NCI-H146 treated with DMSO at 0.1 percent for 48 hours (cell line): ENCODE data around the gene PHYHD1.
A peak's percentile ranks its signal among the peaks of the same experiment; 100 is the strongest.
"Not testable (repeated sequence)": the region's sequence is repeated elsewhere in the genome, so short reads cannot be mapped to it uniquely, and the experiment has no call there.

Source experiments
- DNase-seq: peaks from one replicate; lab custom pipeline; 2025; ENCODE audit not compliant: unreplicated experiment; lab: John Stamatoyannopoulos, UW

PHYHD1 gene

GRCh38 chr9:128921881-128922763 is 1.3 kb downstream of the PHYHD1 start:
- DNase-seq: no peak

- DNase-seq: no peak
Observed at GRCh38 chr9:128923493-128923883, 2.7 kb downstream of the PHYHD1 start.

DNA sequence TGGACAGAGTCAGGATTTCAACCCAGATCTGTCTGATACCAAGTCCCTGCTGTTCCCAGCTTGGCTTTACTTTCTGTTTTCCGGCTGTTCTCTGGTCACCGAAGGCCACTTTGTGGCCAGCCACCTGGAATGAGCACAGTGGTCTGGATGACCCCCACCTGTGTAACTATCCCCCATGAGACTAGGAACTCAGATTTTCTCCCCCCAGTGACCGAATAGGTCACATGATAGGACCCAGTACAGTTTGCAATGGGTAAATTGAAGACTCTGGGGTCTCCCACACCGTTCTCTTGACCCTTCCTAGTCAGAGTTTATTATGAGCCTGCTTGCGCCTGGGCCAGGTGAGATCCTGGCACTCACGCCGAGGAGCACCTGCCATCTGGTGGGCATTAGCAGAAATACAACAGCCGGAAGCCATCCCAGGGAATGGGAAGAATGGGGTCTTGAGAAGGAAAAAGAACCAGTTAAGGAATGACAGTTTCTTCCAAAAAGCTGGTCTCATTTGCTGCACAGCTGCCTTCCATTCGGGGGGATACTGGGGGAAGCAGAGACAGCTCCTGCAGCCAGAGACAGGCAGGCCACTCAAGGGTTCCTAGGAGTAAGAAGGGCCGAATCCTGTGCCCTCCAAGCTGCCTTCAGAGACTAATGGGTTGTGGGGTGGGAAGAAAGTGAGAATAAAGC is 7.1 kb downstream of the PHYHD1 start:
- peak; percentile 10 for DNase-seq

- no peak for DNase-seq
Observed at GRCh38 chr9:128928624-128929023, 7.8 kb downstream of the PHYHD1 start.

- DNase-seq: no peak
Observed at GRCh38 chr9:128929560-128929959, 8.8 kb downstream of the PHYHD1 start.

GRCh38 chr9:128933731-128934130 is 12.9 kb downstream of the PHYHD1 start:
- no peak for DNase-seq

DNA sequence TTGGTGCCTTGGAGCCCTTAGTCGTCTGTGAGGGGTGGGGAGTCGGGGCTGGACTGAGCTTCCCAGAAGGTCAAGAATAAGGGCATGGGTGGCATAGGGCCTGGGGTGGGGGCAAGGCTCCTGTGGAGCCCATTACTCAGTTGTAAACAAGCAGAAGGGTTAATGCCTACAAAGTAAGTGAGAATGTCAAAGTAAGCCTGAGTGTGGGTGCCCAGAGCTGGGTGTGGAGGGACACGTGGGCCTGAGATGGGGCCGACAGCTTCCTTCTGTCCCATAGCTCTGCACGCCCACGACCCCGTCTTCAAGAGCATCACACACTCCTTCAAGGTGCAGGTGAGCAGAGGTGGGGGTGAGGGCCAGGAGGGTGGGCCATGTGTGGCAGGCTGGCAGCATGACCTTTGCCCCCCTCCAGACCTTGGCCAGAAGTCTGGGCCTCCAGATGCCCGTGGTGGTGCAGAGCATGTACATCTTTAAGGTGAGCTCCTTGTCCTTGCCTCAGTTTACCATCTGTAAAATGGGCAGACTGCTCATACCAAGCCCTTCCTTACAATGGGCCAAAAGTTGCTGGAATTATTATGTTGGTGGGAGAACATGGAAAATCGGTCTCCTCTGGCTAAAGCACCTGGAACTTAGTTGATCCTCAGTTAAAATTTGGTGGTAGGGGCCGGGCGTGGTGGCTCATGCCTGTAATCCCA is 15.5 kb downstream of the PHYHD1 start:
- DNase-seq: no peak

GRCh38 chr9:128937310-128938165 is 16.8 kb downstream of the PHYHD1 start:
- DNase-seq: no peak

- DNase-seq: no peak
Observed at GRCh38 chr9:128940271-128940921, 19.6 kb downstream of the PHYHD1 start.

GRCh38 chr9:128940946-128941755 is 20.4 kb downstream of the PHYHD1 start:
- DNase-seq: no peak

DNA sequence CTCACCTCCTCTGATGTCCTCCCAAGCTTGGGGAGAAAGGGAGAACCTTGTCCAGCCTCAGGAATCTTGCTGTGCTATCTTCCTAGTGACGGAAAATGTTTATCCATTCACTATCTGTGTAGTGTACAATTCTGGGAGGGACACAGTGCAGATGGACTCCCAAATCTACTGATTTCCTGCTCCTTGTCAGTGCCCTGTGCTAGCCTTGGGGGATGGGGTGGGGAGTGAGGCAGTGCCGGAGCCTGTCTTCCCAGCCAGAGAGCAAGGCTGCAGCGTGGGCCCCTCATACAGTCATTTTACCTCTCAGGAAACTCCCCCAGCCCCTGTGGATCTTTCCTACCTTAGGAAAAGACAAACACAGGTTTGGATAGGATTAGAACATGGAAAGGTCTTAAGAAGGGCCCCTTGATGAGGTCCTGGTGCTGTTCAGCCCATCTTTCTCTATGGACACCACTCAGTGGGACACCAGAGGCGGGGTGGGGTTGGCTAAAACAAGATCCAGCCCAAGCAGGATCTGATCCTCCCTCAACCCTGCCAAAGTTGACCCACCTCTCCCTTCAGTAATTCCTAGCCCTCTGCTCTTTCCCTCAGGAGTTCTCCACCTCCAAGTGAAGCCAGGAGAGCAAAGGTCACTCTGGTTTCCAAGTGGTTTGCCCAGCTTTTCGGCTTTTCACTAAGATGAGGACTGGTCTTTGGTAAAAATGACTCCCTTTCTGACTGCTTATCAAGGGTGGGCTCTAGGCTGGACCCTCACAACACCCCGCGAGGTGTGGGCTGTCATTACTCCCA is 23.2 kb downstream of the PHYHD1 start:
- no peak for DNase-seq

GRCh38 chr9:128944966-128945365 is 24.2 kb downstream of the PHYHD1 start:
- DNase-seq: not testable (repeated sequence)

DNA sequence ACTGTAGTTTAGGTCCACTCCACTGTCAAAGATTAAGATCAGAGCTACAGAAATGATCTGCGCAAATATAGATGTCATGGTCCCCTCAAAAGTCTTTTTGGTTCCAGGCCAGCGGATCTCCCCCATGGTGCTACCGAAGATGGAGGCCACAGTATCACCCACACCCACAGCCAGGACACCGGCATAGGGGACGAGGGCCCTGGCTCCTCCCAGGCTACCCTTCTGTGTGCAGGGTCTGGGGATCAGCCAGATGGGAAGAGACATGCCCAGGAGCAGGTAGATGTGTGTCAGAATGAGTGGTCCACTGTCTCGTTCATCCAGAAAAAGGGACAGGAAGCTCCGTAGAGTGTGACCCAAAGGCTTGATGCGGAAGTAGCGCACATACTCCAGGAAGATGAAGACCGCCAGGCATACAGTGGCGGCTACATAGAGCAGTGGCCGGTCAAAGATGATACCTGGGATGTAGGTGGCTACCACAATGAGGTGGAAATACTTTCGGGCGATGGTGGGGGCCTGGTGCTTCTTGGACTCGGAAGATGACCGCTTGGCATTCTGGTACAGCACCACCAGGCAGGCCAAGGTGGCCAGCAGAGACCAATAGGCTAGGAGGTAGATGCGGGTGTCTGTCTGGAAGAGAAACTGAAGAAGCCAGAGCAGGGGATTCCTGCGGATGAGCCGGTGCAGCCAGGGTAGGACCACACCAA is 25.2 kb downstream of the PHYHD1 start:
- DNase-seq: no peak

GRCh38 chr9:128946571-128947276 is 25.9 kb downstream of the PHYHD1 start:
- no peak for DNase-seq

- DNase-seq: no peak
Observed at GRCh38 chr9:128947277-128947526, 26.4 kb downstream of the PHYHD1 start.

- DNase-seq: peak; percentile 49
Observed at GRCh38 chr9:128947527-128948301, 26.9 kb downstream of the PHYHD1 start, which contains the start of the genes DOLK and NUP188. DOLK (minus strand) TSS chr9:128947603; CDS start chr9:128947303, 300 bp downstream. NUP188 (plus strand) TSS chr9:128947699; CDS start chr9:128947720, 21 bp downstream.

- DNase-seq: not testable (repeated sequence)
Observed at GRCh38 chr9:128961403-128961802, 40.6 kb downstream of the PHYHD1 start.
